K562 (cell line): ENCODE measurements around the gene IFITM2. TPM values are rescaled to one million over a fixed set of nuclear protein-coding genes. Genes with fewer than 3 reads are reported as not detected.

Experiments used
- KLF10 ChIP-seq: fragments of 250-450 bp; sonication (Bioruptor Pico); IDR thresholded peaks from 2 replicates; pipeline ENCODE4 v1.6.1; 2021; ENCODE audit warnings: matching md5 sums
- MGA ChIP-seq: fragments of 450-650 bp; IDR thresholded peaks from 2 replicates; pipeline ENCODE4 v1.6.1; 2016; ENCODE audit warnings: mild to moderate bottlenecking, moderate library complexity
- NFRKB ChIP-seq: fragments of 450-650 bp; IDR thresholded peaks from 2 replicates; pipeline ENCODE4 v1.6.1; 2016; ENCODE audit warnings: low read depth
- PCBP1 ChIP-seq: fragments of 200-400 bp; formaldehyde crosslinking; IDR thresholded peaks from 2 replicates; pipeline ENCODE4 v1.6.1; 2018; ENCODE audit warnings: mild to moderate bottlenecking, low read depth, low read length; ENCODE audit not compliant: poor library complexity, severe bottlenecking
- PHF20 ChIP-seq: fragments of 450-650 bp; IDR thresholded peaks from 2 replicates; pipeline ENCODE4 v1.6.1; 2018; ENCODE audit not compliant: partially characterized antibody
- TAF15 ChIP-seq: fragments of 200-400 bp; formaldehyde crosslinking; IDR thresholded peaks from 2 replicates; pipeline ENCODE4 v1.6.1; 2017; ENCODE audit warnings: mild to moderate bottlenecking, low read depth, low read length, moderate library complexity
- ZNF609 ChIP-seq: sonication (generic); formaldehyde crosslinking; IDR thresholded peaks from 2 replicates; pipeline ENCODE4 v1.8.1; 2023; ENCODE audit warnings: missing genetic modification reagents, mild to moderate bottlenecking, borderline replicate concordance
- polyA plus RNA-seq, 8 experiments: library from polyadenylated mRNA; depleted of rRNA in 4 of 8; stranded (reverse) in 5 of 8; unstranded in 3 of 8; fragments of >200 nt; fragmentation: Nextera tagmentation in 2 of 8; fragmentation: Illumina TruSeq in 1 of 8; extraction: Ambion mirVana in 2 of 8; extraction: Trizol in 1 of 8; gene quantifications; 2 replicates each; pipeline versions ENCODE4 v1.2.1 to v1.2.3, GENCODE V29; 2011 to 2014; ENCODE audit warnings: inconsistent platforms in 1 of 8, missing spikeins in 1 of 8
- total RNA-seq, 7 experiments: library from RNA; depleted of rRNA in 6 of 7; stranded (reverse); fragments of >200 nt in 6 of 7; fragmentation: Illumina TruSeq in 2 of 7; extraction: Trizol in 2 of 7; gene quantifications; 2 replicates each; pipeline versions ENCODE4 v1.2.1 to v1.2.3, GENCODE V29; 2011 to 2021; ENCODE audit warnings: low replicate concordance in 1 of 7

Gene IFITM2
- total and polyA plus RNA-seq, 9 of the 15 experiments (the other 6 are each of a cell fraction or from before 2014, with no cell fraction given), result 52.8 to 4,872 (median 356) TPM

GRCh38 chr11:344836-345578 lies 37.4 kb downstream of the IFITM2 start (continued):
- TF ChIP-seq ZNF609 (CRISPR knock-in tag) (no peak), NFRKB (peak; percentile 45; the same call in 1 of the 2 replicates), MGA (peak; percentile 54), PCBP1 (no peak), KLF10 (no peak), TAF15 (no peak), PHF20 (no peak)
